Measurements from ENCODE around the gene OR51B2.

OR51B2 gene

GRCh38 chr11:5286901-5287300 lies 37.2 kb downstream of the OR51B2 start:
- no peak for DNase-seq (ENCODE audit: low read depth, low spot score)
- H3K4me3 ChIP-seq (ENCODE audit: low read length): no peak overlapping the region

GRCh38 chr11:5286351-5286750 lies 37.7 kb downstream of the OR51B2 start:
- DNase-seq (ENCODE audit: low read depth, low spot score): no peak
- no peak overlapping the region for H3K4me3 ChIP-seq (ENCODE audit: low read length)

- DNase-seq (ENCODE audit: low read depth, low spot score): no peak
- H3K4me3 ChIP-seq (ENCODE audit: low read length): no peak overlapping the region
Measured at GRCh38 chr11:5285703-5286340, 38.3 kb downstream of the OR51B2 start.

- H3K4me3 ChIP-seq (ENCODE audit: low read length): no peak overlapping the region
- no peak for DNase-seq (ENCODE audit: low read depth, low spot score)
Measured at GRCh38 chr11:5284637-5285036, 39.5 kb downstream of the OR51B2 start.

GRCh38 chr11:5283882-5284281 lies 40.2 kb downstream of the OR51B2 start:
- no peak overlapping the region for H3K4me3 ChIP-seq (ENCODE audit: low read length)

GRCh38 chr11:5283086-5283485 lies 41.0 kb downstream of the OR51B2 start:
- no peak overlapping the region for H3K4me3 ChIP-seq (ENCODE audit: low read length)
- DNase-seq (ENCODE audit: low read depth, low spot score): no peak

More at GRCh38 chr11:5283882-5284281, 40.2 kb downstream of the OR51B2 start:
- no peak for DNase-seq (ENCODE audit: low read depth, low spot score)

- DNase-seq (ENCODE audit: low read depth, low spot score): no peak
- no peak overlapping the region for H3K4me3 ChIP-seq (ENCODE audit: low read length)
Measured at GRCh38 chr11:5282628-5283027, 41.5 kb downstream of the OR51B2 start.

GRCh38 chr11:5281596-5281995 lies 42.5 kb downstream of the OR51B2 start:
- H3K4me3 ChIP-seq (ENCODE audit: low read length): no peak overlapping the region
- DNase-seq (ENCODE audit: low read depth, low spot score): no peak

GRCh38 chr11:5280582-5281102 lies 43.5 kb downstream of the OR51B2 start:
- no peak overlapping the region for H3K4me3 ChIP-seq (ENCODE audit: low read length)
- no peak for DNase-seq (ENCODE audit: low read depth, low spot score)

- H3K4me3 ChIP-seq (ENCODE audit: low read length): no peak overlapping the region
Measured at GRCh38 chr11:5279471-5280090, 44.5 kb downstream of the OR51B2 start.

GRCh38 chr11:5277807-5278382 lies 46.2 kb downstream of the OR51B2 start:
- H3K4me3 ChIP-seq (ENCODE audit: low read length): no peak overlapping the region

More at GRCh38 chr11:5279471-5280090, 44.5 kb downstream of the OR51B2 start:
- no peak for DNase-seq (ENCODE audit: low read depth, low spot score)

GRCh38 chr11:5276697-5277096 lies 47.4 kb downstream of the OR51B2 start:
- no peak for DNase-seq (ENCODE audit: low read depth, low spot score)
- no peak overlapping the region for H3K4me3 ChIP-seq (ENCODE audit: low read length)

More at GRCh38 chr11:5277807-5278382, 46.2 kb downstream of the OR51B2 start:
- no peak for DNase-seq (ENCODE audit: low read depth, low spot score)

GRCh38 chr11:5275369-5276110 lies 48.6 kb downstream of the OR51B2 start:
- no peak overlapping the region for H3K4me3 ChIP-seq (ENCODE audit: low read length)
- no peak for DNase-seq (ENCODE audit: low read depth, low spot score)

- no peak for DNase-seq (ENCODE audit: low read depth, low spot score)
- no peak overlapping the region for H3K4me3 ChIP-seq (ENCODE audit: low read length)
Measured at GRCh38 chr11:5274395-5274794, 49.7 kb downstream of the OR51B2 start.
